ENCODE data around the gene NQO2.

DNA sequence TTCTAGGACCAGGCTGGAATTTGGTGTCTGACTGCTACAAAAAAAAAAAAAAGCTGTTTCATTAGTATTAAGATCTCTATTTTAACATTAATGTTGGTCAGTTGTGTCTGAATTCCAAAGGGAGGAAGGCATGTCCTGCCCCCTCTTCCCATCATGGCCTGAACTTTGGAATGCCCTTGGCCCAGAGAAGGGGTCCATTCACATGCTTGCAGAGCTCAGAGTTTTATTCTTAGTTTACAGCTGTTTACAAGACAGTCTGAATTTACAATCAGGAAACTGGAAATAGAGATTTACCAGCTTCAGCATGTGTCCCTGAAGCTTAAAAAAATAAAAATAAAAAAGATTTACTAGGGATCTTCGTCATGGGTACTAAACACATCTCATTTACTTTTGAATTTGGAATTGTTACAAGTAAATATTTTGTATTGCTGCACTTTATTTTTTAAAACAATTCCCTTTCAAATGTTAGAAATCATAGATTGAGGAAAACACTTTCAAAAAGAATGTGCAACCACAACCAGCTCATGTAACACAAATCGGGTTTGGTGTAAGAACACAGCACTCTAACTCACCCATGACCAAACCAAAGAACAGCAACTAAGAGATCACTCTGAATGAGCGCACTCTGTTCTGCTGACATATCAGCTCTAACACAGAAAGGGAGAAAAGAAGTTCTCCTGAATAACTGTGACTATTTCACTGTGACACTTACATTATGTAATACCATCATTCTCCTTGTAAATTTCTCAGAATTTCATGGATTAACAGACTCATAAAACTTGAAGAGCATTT, 21.7 kb upstream of the NQO2 start:
- TF ChIP-seq, protein P1, sequence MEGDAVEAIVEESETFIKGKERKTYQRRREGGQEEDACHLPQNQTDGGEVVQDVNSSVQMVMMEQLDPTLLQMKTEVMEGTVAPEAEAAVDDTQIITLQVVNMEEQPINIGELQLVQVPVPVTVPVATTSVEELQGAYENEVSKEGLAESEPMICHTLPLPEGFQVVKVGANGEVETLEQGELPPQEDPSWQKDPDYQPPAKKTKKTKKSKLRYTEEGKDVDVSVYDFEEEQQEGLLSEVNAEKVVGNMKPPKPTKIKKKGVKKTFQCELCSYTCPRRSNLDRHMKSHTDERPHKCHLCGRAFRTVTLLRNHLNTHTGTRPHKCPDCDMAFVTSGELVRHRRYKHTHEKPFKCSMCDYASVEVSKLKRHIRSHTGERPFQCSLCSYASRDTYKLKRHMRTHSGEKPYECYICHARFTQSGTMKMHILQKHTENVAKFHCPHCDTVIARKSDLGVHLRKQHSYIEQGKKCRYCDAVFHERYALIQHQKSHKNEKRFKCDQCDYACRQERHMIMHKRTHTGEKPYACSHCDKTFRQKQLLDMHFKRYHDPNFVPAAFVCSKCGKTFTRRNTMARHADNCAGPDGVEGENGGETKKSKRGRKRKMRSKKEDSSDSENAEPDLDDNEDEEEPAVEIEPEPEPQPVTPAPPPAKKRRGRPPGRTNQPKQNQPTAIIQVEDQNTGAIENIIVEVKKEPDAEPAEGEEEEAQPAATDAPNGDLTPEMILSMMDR (conservative IDR thresholded peaks at IDR 0.05) = no peak
- no peak for TF ChIP-seq ZFX (IDR thresholded peaks at IDR 0.05)

All from C4-2B (cell line).